Kasumi-1 (cell line): ENCODE data around the gene TRAF4.
"Not testable (repeated sequence)": the region's sequence is repeated elsewhere in the genome, so short reads cannot be mapped to it uniquely, and the experiment has no call there.

Experiments used
- DNase-seq, 2 experiments: peaks; one replicate each; lab custom pipeline; 2025; lab: John Stamatoyannopoulos, UW

Gene TRAF4

GRCh38 chr17:28748852-28749515, 5.2 kb downstream of the TRAF4 start:
- no peak for DNase-seq

GRCh38 chr17:28749516-28750177, 5.8 kb downstream of the TRAF4 start:
- DNase-seq = no peak

GRCh38 chr17:28750178-28751047, 6.6 kb downstream of the TRAF4 start:
- peak; percentile 89 to 90 for DNase-seq

GRCh38 chr17:28751600-28752366, 8.0 kb downstream of the TRAF4 start:
- DNase-seq = no peak

GRCh38 chr17:28755486-28755885, 11.7 kb downstream of the TRAF4 start:
- DNase-seq = no peak

- DNase-seq = no peak
Observed at GRCh38 chr17:28756049-28756804, 12.4 kb downstream of the TRAF4 start.

- no peak for DNase-seq
Observed at GRCh38 chr17:28758411-28759121, 14.8 kb downstream of the TRAF4 start.

- DNase-seq = no peak
Observed at GRCh38 chr17:28759256-28759865, 15.6 kb downstream of the TRAF4 start.

- DNase-seq = peak; percentile 69 to 79
Observed at GRCh38 chr17:28760601-28761562, 17.1 kb downstream of the TRAF4 start.

- no peak for DNase-seq
Observed at GRCh38 chr17:28763137-28763799, 19.5 kb downstream of the TRAF4 start.

- peak; percentile 69 to 82 for DNase-seq
Observed at GRCh38 chr17:28763804-28764266, 20.0 kb downstream of the TRAF4 start.

- no peak for DNase-seq
Observed at GRCh38 chr17:28765038-28765437, 21.2 kb downstream of the TRAF4 start.

- no peak for DNase-seq
Observed at GRCh38 chr17:28773736-28774135, 29.9 kb downstream of the TRAF4 start.

- DNase-seq = no peak
Observed at GRCh38 chr17:28774206-28774605, 30.4 kb downstream of the TRAF4 start.

- no peak for DNase-seq
Observed at GRCh38 chr17:28777178-28777577, 33.4 kb downstream of the TRAF4 start.

- DNase-seq = not testable (repeated sequence)
Observed at GRCh38 chr17:28779601-28780000, 35.8 kb downstream of the TRAF4 start.

GRCh38 chr17:28783161-28783560, 39.4 kb downstream of the TRAF4 start:
- DNase-seq = no peak

GRCh38 chr17:28788100-28788499, 44.3 kb downstream of the TRAF4 start:
- DNase-seq = no peak
